HFF-Myc (cell line): ENCODE measurements around the gene PRR36.

ENCODE experiments used
- DNase-seq: peaks from one replicate; pipeline ENCODE4 v3.0.0-alpha.2; 2011; ENCODE audit warnings: low read depth; ENCODE audit errors: extremely low read depth
- H3K4me3 ChIP-seq: replicated peaks from 2 replicates; pipeline ENCODE4 v1.5.1; 2011; ENCODE audit warnings: low read depth, mild to moderate bottlenecking, control low read depth, low read length
- TF ChIP-seq, protein P1 (sequence below): IDR thresholded peaks from 2 replicates; pipeline ENCODE4 v1.5.1; 2012; ENCODE audit warnings: mild to moderate bottlenecking, low read depth, low read length, control low read depth; ENCODE audit errors: missing control alignments

Gene PRR36

DNA sequence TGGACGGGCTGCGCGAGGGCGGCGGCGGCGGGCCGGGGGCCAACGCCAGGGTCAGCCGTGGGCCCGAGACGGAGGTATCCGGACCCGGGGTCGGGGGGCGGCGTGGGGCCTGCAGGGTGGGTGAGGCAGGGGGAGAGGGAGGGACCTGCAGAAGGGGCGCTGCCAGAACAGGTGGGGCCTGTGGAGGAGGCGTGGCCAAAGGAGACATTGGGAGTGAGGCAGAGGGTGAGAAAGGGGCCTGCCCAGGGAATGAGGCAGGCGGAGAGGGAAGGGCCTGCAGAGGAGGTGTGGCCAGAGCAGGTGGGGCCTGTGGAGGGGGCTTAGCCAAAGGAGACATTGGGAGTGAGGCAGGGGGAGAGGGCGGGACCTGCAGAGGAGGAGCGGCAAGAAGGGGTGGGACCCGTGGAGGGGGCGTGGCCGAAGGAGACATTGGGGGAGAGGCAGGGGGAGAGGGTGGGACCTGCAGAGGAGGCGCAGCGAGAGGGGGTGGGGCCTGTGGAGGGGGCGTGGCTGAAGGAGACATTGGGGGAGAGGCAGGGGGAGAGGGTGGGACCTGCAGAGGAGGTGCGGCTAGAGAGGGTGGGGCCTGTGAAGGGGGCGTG is 4.2 kb downstream of the PRR36 start:
- TF ChIP-seq, protein P1, sequence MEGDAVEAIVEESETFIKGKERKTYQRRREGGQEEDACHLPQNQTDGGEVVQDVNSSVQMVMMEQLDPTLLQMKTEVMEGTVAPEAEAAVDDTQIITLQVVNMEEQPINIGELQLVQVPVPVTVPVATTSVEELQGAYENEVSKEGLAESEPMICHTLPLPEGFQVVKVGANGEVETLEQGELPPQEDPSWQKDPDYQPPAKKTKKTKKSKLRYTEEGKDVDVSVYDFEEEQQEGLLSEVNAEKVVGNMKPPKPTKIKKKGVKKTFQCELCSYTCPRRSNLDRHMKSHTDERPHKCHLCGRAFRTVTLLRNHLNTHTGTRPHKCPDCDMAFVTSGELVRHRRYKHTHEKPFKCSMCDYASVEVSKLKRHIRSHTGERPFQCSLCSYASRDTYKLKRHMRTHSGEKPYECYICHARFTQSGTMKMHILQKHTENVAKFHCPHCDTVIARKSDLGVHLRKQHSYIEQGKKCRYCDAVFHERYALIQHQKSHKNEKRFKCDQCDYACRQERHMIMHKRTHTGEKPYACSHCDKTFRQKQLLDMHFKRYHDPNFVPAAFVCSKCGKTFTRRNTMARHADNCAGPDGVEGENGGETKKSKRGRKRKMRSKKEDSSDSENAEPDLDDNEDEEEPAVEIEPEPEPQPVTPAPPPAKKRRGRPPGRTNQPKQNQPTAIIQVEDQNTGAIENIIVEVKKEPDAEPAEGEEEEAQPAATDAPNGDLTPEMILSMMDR, result no peak
- H3K4me3 ChIP-seq, result peak overlapping the region; percentile 23; the same call in 1 of the 2 replicates
- no peak for DNase-seq

DNA sequence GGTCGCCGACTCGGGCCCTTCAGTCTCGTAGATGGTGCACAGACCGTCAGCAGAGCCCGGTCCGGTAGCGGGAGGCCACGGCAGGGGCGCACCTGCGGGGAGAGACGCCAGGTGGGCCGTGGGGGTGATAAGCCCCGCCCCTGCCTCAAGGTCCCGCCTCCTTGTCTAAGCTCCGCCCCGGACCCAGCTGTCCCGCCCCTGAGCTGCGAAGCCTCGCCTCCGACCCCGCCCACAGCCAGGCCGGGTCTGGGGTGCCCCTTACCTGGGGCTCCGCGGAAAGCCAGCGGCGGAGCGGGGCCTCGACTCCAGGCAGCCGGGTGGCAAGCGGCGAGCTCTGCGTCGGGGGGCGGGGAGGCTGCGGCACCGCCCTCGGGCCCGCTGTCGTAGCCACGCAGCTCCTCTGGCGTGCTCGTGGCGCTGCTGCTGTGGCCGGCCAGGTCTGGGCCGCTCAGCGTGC is 4.7 kb downstream of the PRR36 start:
- no peak for DNase-seq
- H3K4me3 ChIP-seq, result peak overlapping the region; percentile 23
- TF ChIP-seq, protein P1, result no peak

DNA sequence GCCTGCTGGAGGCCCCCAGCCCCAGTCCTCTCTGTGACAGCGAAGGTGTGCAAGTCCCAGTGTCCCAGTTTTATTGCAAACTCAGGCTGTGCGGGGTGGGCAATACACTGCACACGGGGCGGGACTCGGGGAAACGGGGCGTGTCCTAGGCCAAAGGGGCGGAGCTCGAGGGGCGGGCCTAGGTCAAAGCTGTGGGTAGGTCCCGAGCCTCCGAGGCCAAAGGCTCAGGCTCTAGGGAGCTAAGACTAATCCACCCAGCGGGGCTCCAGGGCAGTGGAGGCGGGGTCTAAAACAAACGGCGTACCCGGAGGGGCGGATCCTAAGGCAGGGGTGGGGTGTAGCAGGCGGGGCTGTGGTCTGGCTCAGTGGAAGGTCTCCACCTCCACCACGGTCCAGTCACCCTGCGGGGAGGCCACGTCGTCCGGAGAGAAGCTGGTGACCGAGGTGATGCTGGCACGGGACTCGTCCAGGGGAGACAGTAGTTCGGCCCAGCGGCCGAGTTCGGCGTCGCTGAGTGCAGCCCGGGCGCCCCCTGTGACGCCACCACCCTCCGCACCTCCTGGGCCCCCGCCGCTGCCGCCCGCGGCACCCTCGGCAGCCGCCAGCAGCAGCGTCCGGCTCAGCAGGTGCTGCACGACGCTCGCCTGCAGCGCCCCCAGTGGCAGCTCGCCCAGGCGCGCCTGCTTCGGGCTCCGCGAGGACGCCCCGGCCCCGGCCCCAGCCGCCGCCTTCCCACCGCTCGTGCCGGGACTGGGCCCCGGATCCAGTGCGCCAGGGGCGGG is 5.3 kb downstream of the PRR36 start:
- DNase-seq, result no peak
- peak overlapping the region; percentile 31 for H3K4me3 ChIP-seq
- TF ChIP-seq, protein P1, result peak; percentile 41

DNA sequence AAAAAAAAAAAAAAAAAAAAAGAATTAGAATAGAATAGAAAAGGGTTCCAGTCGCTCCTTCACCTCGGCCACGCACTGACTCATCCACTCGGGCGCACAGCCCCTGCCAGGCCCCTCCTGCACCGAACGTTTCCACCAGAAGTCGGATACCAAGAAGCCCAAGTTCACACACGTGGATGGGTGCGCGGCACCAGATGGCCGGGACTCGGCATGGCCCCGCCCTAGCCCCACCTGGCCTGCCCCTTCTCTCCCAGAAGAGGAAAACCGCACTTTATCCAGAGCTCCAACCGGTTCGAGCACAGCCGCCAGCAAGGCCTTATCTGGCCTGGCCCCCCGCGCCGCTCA is 5.9 kb downstream of the PRR36 start:
- H3K4me3 ChIP-seq, result peak overlapping the region; percentile 31
- no peak for DNase-seq
- TF ChIP-seq, protein P1, result no peak

- TF ChIP-seq, protein P1, result no peak
- DNase-seq, result no peak
- no peak overlapping the region for H3K4me3 ChIP-seq
Observed at GRCh38 chr19:7867092-7867844, 6.9 kb downstream of the PRR36 start.

- TF ChIP-seq, protein P1, result no peak
- no peak overlapping the region for H3K4me3 ChIP-seq
- DNase-seq, result no peak
Observed at GRCh38 chr19:7866399-7867091, 7.6 kb downstream of the PRR36 start.
